HCT116 (cell line): ENCODE measurements around the gene ABCC1.

ENCODE experiments used
- CTCF ChIP-seq, 3 experiments: fragments of 200-600 bp in 1 of 3; sonication (generic) in 1 of 3; IDR thresholded peaks in 2 of 3; conservative IDR thresholded peaks in 1 of 3; 2 replicates each; pipeline ENCODE4 v1.5.1; 2012 to 2017; ENCODE audit warnings: low read depth in 2 of 3, low read length in 2 of 3, antibody characterized with exemption in 1 of 3, borderline replicate concordance in 1 of 3, control low read depth in 1 of 3, mild to moderate bottlenecking in 1 of 3, mixed read lengths in 1 of 3, mixed run types in 1 of 3, moderate library complexity in 1 of 3; ENCODE audit not compliant: insufficient read depth in 1 of 3
- EZH2 ChIP-seq: fragments of 200-600 bp; sonication (generic); IDR thresholded peaks from 2 replicates; pipeline ENCODE4 v1.6.1; 2017; ENCODE audit warnings: antibody characterized with exemption, mixed run types
- MAX ChIP-seq: IDR thresholded peaks from 2 replicates; pipeline ENCODE4 v1.6.1; 2012
- POLR2A ChIP-seq: IDR thresholded peaks from 2 replicates; pipeline ENCODE4 v1.7.0; 2011; ENCODE audit warnings: borderline replicate concordance; ENCODE audit not compliant: insufficient read depth, insufficient read length; ENCODE audit errors: extremely low read depth
- SRF ChIP-seq: IDR thresholded peaks from 2 replicates; pipeline ENCODE4 v1.6.1; 2012; ENCODE audit warnings: low read depth
- TF ChIP-seq, protein P1 (sequence below): IDR thresholded peaks from 2 replicates; pipeline ENCODE4 v1.6.1; 2012; ENCODE audit warnings: low read depth

DNA sequence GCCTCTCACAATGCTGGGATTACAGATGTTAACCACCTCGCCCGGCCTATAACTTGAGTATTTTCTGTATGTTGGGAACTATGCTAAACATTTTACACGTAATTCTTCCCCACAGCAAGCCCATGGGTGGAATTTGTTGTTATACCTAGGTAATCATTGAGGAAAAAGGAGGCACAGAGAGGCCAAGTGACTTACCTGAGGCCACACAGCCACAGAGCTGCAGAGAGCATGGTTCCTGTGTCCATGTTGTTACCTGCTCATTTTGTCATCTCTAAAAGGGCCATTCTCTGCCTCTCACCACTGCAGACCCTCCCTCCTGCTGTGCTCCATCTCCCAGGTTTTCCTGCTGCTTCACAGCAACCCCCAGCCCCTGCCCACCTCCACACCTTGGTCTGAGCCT lies 135.5 kb downstream of the ABCC1 start:
- TF ChIP-seq EZH2 = no peak
- no peak for TF ChIP-seq CTCF (IDR thresholded peaks at IDR 0.05 in 2 of 3, conservative IDR thresholded peaks at IDR 0.05 in 1 of 3; ENCODE audit: borderline replicate concordance in 1 of 3, insufficient read depth in 1 of 3, low read depth in 2 of 3, low read length in 2 of 3)
- TF ChIP-seq POLR2A = no peak
- no peak for TF ChIP-seq MAX
- TF ChIP-seq, protein P1, sequence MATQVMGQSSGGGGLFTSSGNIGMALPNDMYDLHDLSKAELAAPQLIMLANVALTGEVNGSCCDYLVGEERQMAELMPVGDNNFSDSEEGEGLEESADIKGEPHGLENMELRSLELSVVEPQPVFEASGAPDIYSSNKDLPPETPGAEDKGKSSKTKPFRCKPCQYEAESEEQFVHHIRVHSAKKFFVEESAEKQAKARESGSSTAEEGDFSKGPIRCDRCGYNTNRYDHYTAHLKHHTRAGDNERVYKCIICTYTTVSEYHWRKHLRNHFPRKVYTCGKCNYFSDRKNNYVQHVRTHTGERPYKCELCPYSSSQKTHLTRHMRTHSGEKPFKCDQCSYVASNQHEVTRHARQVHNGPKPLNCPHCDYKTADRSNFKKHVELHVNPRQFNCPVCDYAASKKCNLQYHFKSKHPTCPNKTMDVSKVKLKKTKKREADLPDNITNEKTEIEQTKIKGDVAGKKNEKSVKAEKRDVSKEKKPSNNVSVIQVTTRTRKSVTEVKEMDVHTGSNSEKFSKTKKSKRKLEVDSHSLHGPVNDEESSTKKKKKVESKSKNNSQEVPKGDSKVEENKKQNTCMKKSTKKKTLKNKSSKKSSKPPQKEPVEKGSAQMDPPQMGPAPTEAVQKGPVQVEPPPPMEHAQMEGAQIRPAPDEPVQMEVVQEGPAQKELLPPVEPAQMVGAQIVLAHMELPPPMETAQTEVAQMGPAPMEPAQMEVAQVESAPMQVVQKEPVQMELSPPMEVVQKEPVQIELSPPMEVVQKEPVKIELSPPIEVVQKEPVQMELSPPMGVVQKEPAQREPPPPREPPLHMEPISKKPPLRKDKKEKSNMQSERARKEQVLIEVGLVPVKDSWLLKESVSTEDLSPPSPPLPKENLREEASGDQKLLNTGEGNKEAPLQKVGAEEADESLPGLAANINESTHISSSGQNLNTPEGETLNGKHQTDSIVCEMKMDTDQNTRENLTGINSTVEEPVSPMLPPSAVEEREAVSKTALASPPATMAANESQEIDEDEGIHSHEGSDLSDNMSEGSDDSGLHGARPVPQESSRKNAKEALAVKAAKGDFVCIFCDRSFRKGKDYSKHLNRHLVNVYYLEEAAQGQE = no peak
- no peak for TF ChIP-seq SRF
